B cell (primary cell): ENCODE measurements around the gene MYO1E. TPM values are rescaled to one million over a fixed set of nuclear protein-coding genes. Genes with fewer than 3 reads are reported as not detected.
A peak's percentile ranks its signal among the peaks of the same experiment; 100 is the strongest.

Source experiments
- ATAC-seq: fragments of 200-7000 bp; cut with Tn5 transposase; one replicate; pipeline ENCODE4 v1.10.0; 2021; ENCODE audit warnings: low read depth, mild to moderate bottlenecking, moderate number of reproducible peaks, moderate library complexity
- CTCF ChIA-PET: fragments of 350-600 bp; sonication (Branson Sonifier 250); formaldehyde crosslinking; loops from one replicate; lab custom pipeline; 2021; ENCODE audit warnings: antibody characterized with exemption, inconsistent platforms; lab: Charles Lee
- POLR2A ChIA-PET: fragments of 350-600 bp; sonication (Branson Sonifier 250); formaldehyde crosslinking; loops from one replicate; lab custom pipeline; 2021; ENCODE audit warnings: antibody characterized with exemption; lab: Charles Lee
- DNase-seq: peaks from one replicate; pipeline ENCODE4 v3.0.0; 2013
- H2AFZ ChIP-seq: 2 replicates; pipeline ENCODE4 v1.6.1; 2012; ENCODE audit warnings: mild to moderate bottlenecking, low read depth, low read length; ENCODE audit not compliant: insufficient read depth, poor library complexity, severe bottlenecking
- H3K27ac ChIP-seq, 2 donors: 1 replicate in 1 of 2; 2 replicates in 1 of 2; pipeline ENCODE4 v1.5.1; 2012 to 2013; ENCODE audit warnings: low read length in 2 of 2, mild to moderate bottlenecking in 2 of 2, moderate library complexity in 1 of 2
- H3K27me3 ChIP-seq, 4 experiments: fragments of 200-600 bp in 1 of 4; sonication (generic) in 1 of 4; replicated peaks in 1 of 4; 1 replicate in 2 of 4; 2 replicates in 2 of 4; pipeline versions ENCODE4 v1.6.1 to v1.7.0; 2013 to 2016; ENCODE audit warnings: low read length in 3 of 4, mild to moderate bottlenecking in 2 of 4, mixed read lengths in 1 of 4, moderate library complexity in 1 of 4; ENCODE audit not compliant: insufficient read depth in 4 of 4, control insufficient read depth in 3 of 4; ENCODE audit errors: control extremely low read depth in 1 of 4
- H3K36me3 ChIP-seq, 2 experiments: replicated peaks in 1 of 2; 1 replicate in 1 of 2; 2 replicates in 1 of 2; pipeline versions ENCODE4 v1.6.1 to v1.7.1; 2013; ENCODE audit warnings: low read length in 1 of 2; ENCODE audit not compliant: insufficient read depth in 2 of 2, control insufficient read depth in 1 of 2; ENCODE audit errors: control extremely low read depth in 1 of 2, extremely low read depth in 1 of 2
- H3K4me1 ChIP-seq, 2 donors: fragments of 200-600 bp in 1 of 2; sonication (generic) in 1 of 2; 1 replicate in 1 of 2; 2 replicates in 1 of 2; pipeline versions ENCODE4 v1.5.1 to v1.6.1; 2013 to 2017; ENCODE audit warnings: low read length in 2 of 2; ENCODE audit not compliant: control insufficient read depth in 2 of 2, insufficient read depth in 2 of 2
- H3K4me2 ChIP-seq: replicated peaks from 2 replicates; pipeline ENCODE3; 2012; ENCODE audit warnings: mild to moderate bottlenecking, low read depth, low read length; ENCODE audit not compliant: poor library complexity, severe bottlenecking
- H3K4me3 ChIP-seq, 5 experiments: fragments of 200-600 bp in 1 of 5; sonication (generic) in 1 of 5; 1 replicate in 3 of 5; 2 replicates in 2 of 5; pipeline versions ENCODE4 v1.5.1 to v1.7.0; 2011 to 2016; ENCODE audit warnings: low read length in 4 of 5, mild to moderate bottlenecking in 4 of 5, low read depth in 2 of 5, control low read depth in 1 of 5, moderate library complexity in 1 of 5; ENCODE audit not compliant: insufficient read depth in 1 of 5; ENCODE audit errors: control extremely low read depth in 1 of 5, extremely low read depth in 1 of 5
- H3K79me2 ChIP-seq: fragments of 200-600 bp; sonication (generic); one replicate; pipeline ENCODE4 v1.6.0; 2016; ENCODE audit warnings: low read length; ENCODE audit not compliant: control insufficient read depth, insufficient read depth
- H3K9ac ChIP-seq: fragments of 200-600 bp; sonication (generic); 2 replicates; pipeline ENCODE4 v1.6.1; 2017; ENCODE audit warnings: mild to moderate bottlenecking, low read length, moderate library complexity
- H3K9me3 ChIP-seq, 3 donors: one replicate each; pipeline versions ENCODE4 v1.6.1 to v1.7.1; 2013; ENCODE audit warnings: low read length in 2 of 3; ENCODE audit not compliant: control insufficient read depth in 2 of 3, insufficient read depth in 1 of 3; ENCODE audit errors: control extremely low read depth in 1 of 3
- H4K20me1 ChIP-seq: 2 replicates; pipeline ENCODE4 v1.6.0; 2012; ENCODE audit warnings: mild to moderate bottlenecking, low read length; ENCODE audit not compliant: insufficient read depth, control insufficient read depth, poor library complexity, severe bottlenecking
- H3K27ac Mint-ChIP-seq: one replicate; pipeline ENCODE4 v1.8.0; 2021; ENCODE audit warnings: mixed read lengths
- H3K27me3 Mint-ChIP-seq: one replicate; pipeline ENCODE4 v1.8.0; 2021; ENCODE audit warnings: mixed read lengths
- H3K4me1 Mint-ChIP-seq: one replicate; pipeline ENCODE4 v1.8.0; 2021; ENCODE audit warnings: mixed read lengths
- H3K4me3 Mint-ChIP-seq: one replicate; pipeline ENCODE4 v1.8.0; 2021; ENCODE audit warnings: mixed read lengths
- H3K9me3 Mint-ChIP-seq: one replicate; pipeline ENCODE4 v1.8.0; 2022; ENCODE audit warnings: mixed read lengths; ENCODE audit not compliant: insufficient read depth
- CTCF ChIP-seq: fragments of 200-600 bp; IDR thresholded peaks from one replicate; pipeline ENCODE4 v1.8.0; 2022; ENCODE audit warnings: antibody characterized with exemption, mild to moderate bottlenecking
- EZH2 ChIP-seq: IDR thresholded peaks from 2 replicates; pipeline ENCODE4 v1.6.1; 2012; ENCODE audit warnings: borderline replicate concordance, low read depth, mild to moderate bottlenecking, moderate library complexity, low read length; ENCODE audit not compliant: insufficient read depth, poor library complexity, severe bottlenecking
- WGBS: methylation state at CpG from one replicate; pipeline ENCODE4 v1.1.5; 2013; ENCODE audit warnings: missing lambda C conversion rate; ENCODE audit not compliant: insufficient coverage; 5-methylcytosine and 5-hydroxymethylcytosine counted together
- intact Hi-C: fragments of 100-400 bp; cut with micrococcal nuclease; formaldehyde crosslinking; loops from one replicate; pipeline ENCODE4 v1.10.0; 2022
- polyA minus RNA-seq: library from RNA; depleted of rRNA, polyadenylated mRNA; stranded (reverse); fragments of >200 nt; gene quantifications from 2 replicates; pipeline ENCODE4 v1.2.3, GENCODE V29; 2012
- polyA plus RNA-seq: library from polyadenylated mRNA; depleted of rRNA; stranded (reverse); fragments of >200 nt; gene quantifications from 2 replicates; pipeline ENCODE4 v1.2.3, GENCODE V29; 2012
- total RNA-seq, 2 donors: library from RNA; stranded (reverse); fragments of 120-200 nt in 1 of 2; gene quantifications; 1 replicate in 1 of 2; 2 replicates in 1 of 2; pipeline versions ENCODE4 v1.2.3 to v1.2.4, GENCODE V29; 2013 to 2022

The MYO1E gene
- total RNA-seq (100.0 and 111 TPM in 2 replicates), polyA plus RNA-seq (11.9 and 35.1 TPM in 2 replicates), polyA minus RNA-seq (26.8 and 120 TPM in 2 replicates)
- 93.9 TPM for total RNA-seq (2013)

- Histone ChIP-seq H3K9ac (peak within 1 kb of the TSS; percentile 81), H3K27ac (peak within 1 kb of the TSS; percentile 72 to 77), H3K36me3 (no peaks in the 10 kb centered on the region), H4K20me1 (peaks cover 10% of the 10 kb centered on the region), H3K27me3 (no peaks in the 10 kb centered on the region), H3K4me3 (peak within 1 kb of the TSS; percentile 63 to 98 (median 85)), H2AFZ (peak within 1 kb of the TSS; percentile 92), H3K4me2 (peak within 1 kb of the TSS; percentile 90), H3K9me3 (no peaks in the 10 kb centered on the region), H3K4me1 (peaks cover 35 to 37% of the 10 kb centered on the region in 2 donors), H3K79me2 (peaks cover 57% of the 10 kb centered on the region)
- peak; percentile 62 for ATAC-seq
- no peaks in the 10 kb centered on the region for H3K27me3 Mint-ChIP-seq
- WGBS = under 1% methylated on average over 69 of the region's 74 CpGs
- H3K4me1 Mint-ChIP-seq = peaks cover 53% of the 10 kb centered on the region
- TF ChIP-seq CTCF = no peak
- TF ChIP-seq EZH2 = no peak
- intact Hi-C loops = loop anchor here (1.0 to 2.0 kb wide), 3 partner anchors 26 to 125 kb away; no protein-coding TSS in a partner anchor
- peak within 1 kb of the TSS; percentile 99 for H3K4me3 Mint-ChIP-seq
- ChIA-PET POLR2A (interaction anchor here (0.8 kb wide), 1 partner anchor 143 kb away, joined by 3 read pairs; no protein-coding TSS in a partner anchor), CTCF (interaction anchor here (0.8 to 1.7 kb wide), 5 partner anchors 8 to 125 kb away, joined by 3 to 8 read pairs (median 3); no protein-coding TSS in a partner anchor)
- H3K27ac Mint-ChIP-seq = peak within 1 kb of the TSS; percentile 94
- peak; percentile 73 for DNase-seq
- no peaks in the 10 kb centered on the region for H3K9me3 Mint-ChIP-seq
Observed at GRCh38 chr15:59372352-59373211, at the start of gene MYO1E. TSS of gene MYO1E (minus strand) at chr15:59372871. CDS start at chr15:59372500, 371 bp downstream.
